ENCODE data around the gene NLRP3. TPM values are rescaled to one million over a fixed set of nuclear protein-coding genes. Genes with fewer than 3 reads are reported as not detected.

Gene NLRP3
- total and polyA plus RNA-seq, 9 of the 15 experiments (the other 6 are each of a cell fraction or from before 2014, with no cell fraction given) = not detected

- TF ChIP-seq RREB1 (CRISPR knock-in tag; IDR thresholded peaks at IDR 0.05) (no peak), E2F1 (CRISPR knock-in tag; IDR thresholded peaks at IDR 0.05) (no peak), CBX1 (IDR thresholded peaks at IDR 0.05; ENCODE audit: low read depth) (no peak), ESRRA (IDR thresholded peaks at IDR 0.05; ENCODE audit: borderline replicate concordance, low read depth) (no peak), PYGO2 (tag; IDR thresholded peaks at IDR 0.05) (no peak), ZNF263 (CRISPR knock-in tag; IDR thresholded peaks at IDR 0.05; ENCODE audit: borderline replicate concordance) (no peak), ZNF518B (CRISPR knock-in tag; IDR thresholded peaks at IDR 0.05) (no peak), ETV5 (CRISPR knock-in tag; IDR thresholded peaks at IDR 0.05; ENCODE audit: low read depth) (no peak), RERE (CRISPR knock-in tag; IDR thresholded peaks at IDR 0.05; ENCODE audit: borderline replicate concordance) (no peak), ATF1 (CRISPR knock-in tag; IDR thresholded peaks at IDR 0.05) (no peak), ATF1 (tag; IDR thresholded peaks at IDR 0.05) (peak; percentile 26; the same call in 1 of the 2 replicates)
Measured at GRCh38 chr1:247448107-247448791, 32.3 kb downstream of the NLRP3 start (continued).

Measured in K562 (cell line).